Stimulated activated CD8-positive, alpha-beta memory T cell treated with anti-CD3 and anti-CD28 coated beads, Interleukin-12 subunit alpha, Interleukin-12 subunit beta, amount 100 ng/mL, for 4 hours (primary cell): ENCODE measurements around the gene LMF1.

Experiments used
- DNase-seq: peaks from one replicate; pipeline ENCODE4 v3.0.0-alpha.2; 2020; ENCODE audit warnings: low read depth

The LMF1 gene

DNA sequence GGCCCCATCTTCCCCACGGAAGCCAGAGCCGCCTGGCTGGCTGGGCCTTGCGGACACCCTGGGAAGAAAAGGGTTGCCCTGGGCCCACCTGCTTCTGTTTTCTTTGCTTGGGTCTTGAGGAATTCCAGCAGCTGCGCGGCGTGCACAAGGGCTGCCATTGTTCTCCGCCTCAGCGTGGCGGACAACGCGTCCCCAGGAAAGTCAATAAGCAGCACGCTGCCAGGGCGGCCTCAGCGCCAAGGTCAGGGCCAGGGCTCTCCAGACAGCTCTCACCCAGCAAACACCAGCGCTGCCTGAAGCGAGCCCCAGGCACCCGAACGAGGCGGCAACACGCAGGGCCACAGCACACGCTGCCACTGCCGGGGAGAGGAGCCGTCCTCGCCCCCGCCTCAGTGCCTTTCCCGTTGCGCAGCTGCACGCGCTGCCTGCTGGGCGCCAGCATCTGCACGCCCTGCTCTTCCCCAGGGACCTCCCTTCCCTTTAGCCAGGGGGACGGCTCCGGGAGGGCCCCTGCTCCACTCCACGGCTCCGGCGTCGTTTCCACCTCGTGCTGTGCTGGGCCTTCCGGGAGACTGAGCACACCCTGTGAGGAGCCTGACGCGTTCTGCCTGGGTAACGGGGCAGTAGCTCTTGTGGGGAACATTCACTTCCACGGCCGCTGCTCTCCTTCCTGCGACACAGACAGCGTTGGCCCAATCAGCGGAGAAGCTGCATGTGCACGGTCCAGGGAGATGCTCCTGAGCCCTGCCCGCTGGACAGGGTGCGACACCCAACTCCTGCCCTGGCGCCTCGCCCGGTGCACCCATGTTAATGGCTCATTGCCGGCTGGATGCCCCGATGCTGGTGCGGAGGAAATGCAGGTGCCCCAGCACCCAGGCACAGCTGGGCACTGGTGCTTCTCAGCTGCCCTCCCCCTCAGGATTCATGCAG lies 57.8 kb downstream of the LMF1 start:
- no peak for DNase-seq

DNA sequence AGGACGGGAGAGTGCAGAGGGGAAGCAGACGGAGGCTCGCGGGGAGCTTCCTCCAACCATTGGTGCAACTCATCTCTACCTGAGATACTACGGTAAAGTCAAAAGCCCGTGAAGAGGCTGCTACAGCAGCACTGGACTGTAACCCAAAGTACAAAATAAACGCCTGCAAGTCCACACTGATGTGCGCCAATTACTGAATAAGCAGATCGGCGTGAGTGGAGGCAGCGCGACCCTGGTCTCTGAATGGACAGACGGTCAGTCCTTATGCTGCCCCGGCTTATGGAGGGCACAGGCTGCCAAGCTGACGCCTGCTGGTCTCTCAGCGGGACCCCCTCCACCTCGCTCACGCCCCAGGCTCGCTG lies 58.5 kb downstream of the LMF1 start:
- DNase-seq, result no peak

DNA sequence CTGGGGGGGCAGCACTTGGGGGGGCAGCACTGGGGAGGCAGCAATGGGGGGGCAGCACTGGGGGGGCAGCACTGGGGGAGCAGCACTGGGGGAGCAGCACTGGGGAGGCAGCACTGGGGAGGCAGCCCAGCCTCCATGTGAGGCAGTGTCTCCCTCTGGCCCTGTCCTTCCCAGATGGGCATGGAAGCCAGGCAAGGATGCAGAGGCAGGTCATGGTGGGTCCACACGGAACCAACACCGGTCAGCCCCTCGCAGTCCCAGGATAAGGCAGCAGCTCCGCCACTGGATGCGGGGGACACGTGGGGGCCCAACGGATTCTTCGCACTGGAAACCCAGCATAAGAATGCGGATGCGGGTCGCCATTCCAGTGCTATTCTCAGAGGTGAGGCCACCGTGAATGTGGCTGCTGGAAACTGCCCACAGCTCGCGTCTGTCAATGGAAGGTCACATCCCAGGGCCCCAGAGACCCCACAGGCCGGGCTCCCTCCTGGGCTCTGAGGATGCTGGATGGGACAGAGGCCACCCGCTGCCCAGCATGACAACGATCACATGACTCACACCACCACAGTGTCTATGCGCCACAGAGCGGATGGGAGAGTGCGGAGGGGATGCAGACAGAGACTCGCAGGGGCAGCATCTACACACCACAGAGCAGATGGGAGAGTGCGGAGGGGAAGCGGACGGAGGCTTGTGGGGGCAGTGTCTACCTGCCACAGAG lies 59.0 kb downstream of the LMF1 start:
- DNase-seq, result no peak

DNA sequence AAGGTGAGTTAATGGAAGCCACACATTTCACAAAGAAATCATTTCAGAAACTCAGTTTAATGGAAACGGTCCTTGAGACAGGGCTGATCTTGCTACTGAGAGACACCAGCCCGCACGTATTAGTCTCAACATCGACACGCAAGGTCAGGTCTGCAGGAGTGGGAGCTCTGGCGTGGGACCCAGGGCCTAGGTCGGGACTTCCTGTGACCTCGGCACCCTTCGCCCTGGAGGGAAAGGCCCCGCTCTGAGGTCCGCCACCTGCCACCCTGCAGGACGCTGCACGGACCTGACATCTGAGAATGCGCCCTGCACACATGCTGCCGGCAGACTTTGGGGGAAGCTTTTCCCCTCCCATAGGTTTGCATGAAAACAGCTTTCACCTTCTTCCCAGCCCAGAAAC lies 59.7 kb downstream of the LMF1 start:
- no peak for DNase-seq

DNA sequence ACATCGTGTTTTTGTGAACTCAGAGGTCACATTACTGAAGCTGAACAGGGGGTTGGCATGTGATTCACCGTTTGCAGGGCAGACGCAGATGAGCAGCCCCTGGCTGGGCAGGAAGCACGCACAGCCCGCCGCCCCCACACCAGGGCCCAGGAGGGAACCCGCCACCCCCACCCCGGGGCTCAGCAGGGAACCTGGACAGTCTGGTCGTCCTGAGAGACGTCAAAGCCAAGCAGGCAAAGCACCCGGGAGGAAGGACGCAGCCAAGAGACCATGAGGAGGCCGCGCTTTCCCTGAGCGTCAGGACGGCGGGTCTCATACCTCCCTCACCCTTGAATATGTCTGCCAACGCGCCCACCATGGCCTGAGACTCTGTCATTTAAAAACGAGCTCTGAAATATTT lies 60.6 kb downstream of the LMF1 start:
- no peak for DNase-seq

DNA sequence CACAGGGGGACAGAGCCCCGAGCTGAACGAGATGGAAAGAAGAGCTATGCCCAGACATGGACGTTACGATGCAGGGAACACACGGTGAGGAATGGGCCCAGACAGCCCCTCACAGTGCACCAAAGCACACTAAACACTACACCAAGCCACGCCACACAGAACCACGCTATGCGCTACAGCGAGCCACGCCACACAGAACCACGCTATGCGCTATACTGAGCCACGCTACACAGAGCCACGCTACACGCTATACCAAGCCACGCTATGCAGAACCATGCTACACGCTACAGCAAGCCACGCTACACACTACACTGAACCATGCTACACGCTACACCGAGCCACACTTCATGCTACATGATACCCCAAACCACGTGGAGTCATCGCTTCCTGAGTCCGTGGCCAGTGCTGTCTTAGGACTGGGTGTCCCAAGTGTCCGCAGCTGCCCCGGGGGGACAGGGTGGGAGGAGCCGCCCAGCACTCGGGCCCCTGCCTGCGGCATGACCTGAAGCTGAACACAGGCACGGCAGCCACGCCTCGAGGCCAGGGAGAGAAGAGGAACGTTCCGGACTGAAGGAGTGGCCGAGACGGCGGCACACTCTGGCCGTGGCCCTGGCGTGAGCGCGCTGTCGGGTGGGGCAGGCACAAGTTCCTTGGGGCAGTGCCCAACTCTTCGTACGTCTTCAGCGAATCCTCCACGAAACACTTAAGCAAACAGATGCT lies 61.3 kb downstream of the LMF1 start:
- DNase-seq, result no peak

DNA sequence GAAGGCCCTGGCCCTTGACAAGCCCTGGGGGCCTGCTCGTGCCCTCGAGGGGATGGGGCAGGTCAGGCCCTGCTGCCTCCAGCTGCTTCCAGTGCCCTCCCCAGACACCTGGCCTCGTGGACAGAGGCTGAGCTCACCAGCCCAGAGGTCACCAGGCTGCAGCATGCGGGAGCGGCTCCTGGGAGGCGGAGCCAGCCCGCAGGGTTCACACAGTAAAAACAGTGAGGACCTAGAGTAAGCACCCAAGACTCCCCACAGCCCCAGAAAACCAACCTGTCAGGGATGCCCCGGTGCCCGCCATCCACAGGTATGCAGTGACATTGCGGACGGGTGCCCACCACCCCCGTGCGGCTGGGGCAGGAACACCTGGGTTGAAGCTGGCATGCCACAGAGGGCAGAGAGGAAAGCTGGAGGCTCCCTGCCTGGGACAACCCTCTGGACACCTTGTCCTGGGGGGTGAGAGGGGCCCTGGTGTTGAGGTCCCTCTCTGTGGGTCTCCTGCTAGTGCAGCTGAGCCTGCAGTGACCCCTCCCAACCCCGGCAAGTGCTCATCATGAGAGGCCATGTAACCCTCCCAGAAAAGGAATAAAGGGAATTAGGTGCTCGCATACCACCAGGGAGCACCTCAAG lies 62.1 kb downstream of the LMF1 start:
- no peak for DNase-seq

DNA sequence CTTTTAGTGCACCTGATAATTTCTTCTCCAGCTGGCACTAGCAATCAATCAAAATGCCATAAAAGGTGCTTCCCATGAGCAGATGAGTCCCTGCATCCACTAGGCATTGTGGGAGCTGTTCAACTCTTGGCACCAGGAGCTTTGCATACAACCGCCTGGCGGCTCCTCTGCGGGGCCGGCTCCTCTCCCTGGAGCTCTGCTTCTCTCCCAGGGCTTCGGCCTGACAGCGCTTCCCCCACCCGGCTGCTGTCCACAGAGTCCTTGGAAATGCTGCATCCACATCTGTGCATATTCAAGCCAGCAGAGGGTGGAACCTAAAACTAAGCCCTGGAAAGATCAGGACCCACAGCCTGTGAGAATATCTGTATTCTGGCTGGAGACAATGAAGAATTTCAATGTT lies 62.9 kb downstream of the LMF1 start:
- DNase-seq, result no peak

DNA sequence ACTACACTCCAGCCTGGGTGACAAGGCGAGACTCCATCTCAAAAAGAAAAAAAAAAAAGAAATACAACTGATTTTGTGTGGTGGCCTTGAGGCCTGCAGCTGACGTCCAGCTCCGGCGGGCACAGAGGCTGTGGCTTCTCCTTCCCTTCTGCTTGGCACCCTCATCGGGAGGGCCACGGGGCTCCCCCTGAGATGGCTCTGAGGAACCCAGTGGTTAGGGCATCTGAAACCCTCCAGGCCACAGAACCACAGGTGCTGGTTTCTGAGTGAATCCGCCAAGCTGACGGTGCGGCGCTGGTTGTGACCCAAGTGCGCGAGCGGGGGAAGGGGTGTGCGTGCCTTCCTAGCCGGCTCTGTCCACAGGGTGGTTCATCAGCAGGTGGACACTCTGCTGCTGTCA lies 63.4 kb downstream of the LMF1 start:
- DNase-seq, result no peak

DNA sequence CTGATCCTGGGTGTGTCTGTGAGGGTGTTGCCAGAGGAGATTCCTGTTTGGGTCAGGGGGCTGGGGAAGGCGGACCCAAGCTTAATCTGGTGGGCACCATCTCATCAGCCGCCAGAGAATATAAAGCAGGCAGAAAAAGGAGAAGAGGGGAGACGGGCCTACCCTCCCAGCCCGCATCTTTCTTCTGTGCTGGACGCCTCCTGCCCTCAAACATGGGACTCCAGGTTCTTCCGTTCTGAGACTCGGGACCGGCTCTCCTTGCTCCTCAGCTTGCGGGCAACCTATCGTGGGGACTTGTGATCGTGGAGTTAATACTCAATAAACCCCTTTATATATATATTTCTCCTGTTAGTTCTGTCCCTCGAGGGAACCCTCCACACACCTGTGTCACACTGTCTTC lies 64.5 kb downstream of the LMF1 start:
- DNase-seq, result no peak

DNA sequence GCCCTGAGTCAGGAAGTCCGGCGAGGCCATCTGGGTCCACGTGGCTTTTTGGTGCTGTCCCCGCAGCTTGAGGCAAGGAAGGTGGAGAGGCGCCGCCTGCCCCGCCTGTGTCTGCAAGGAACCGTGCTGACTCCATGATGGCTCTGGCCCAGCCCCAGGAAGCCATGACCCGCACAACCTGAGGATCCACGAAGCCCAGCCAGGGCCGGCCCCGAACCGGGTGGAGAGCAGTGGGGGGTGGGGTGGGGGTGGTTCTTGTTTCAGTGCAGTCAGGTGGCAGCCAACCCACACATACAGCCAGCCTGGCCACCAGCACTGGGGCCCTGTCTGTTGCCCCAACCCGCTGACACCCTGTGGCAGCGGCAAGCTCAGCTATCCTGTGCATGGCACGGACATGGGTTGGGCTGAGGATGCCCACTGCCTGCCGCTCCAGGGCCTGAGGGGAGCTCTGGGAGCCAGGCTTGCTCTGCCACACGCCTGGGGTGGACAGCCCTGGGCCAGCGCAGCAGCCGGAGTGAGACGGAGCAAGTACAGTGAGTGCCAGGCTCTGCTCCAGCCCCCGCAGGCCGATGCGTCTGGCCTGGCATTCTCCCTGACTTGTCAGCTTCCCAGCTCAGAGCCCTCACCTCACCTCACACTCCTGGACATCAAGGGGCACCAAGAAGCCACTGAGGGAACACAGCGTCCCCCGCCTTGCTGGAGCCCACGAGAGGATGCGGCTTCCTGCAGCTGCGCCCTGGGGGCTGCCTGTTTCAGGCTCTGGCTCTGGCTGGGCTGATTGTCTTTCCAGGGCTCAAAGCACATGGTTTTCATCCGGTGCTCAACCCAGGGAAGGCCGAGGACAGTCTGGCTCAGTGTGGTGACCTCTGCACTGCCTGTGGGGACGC lies 68.8 kb downstream of the LMF1 start:
- DNase-seq, result no peak

DNA sequence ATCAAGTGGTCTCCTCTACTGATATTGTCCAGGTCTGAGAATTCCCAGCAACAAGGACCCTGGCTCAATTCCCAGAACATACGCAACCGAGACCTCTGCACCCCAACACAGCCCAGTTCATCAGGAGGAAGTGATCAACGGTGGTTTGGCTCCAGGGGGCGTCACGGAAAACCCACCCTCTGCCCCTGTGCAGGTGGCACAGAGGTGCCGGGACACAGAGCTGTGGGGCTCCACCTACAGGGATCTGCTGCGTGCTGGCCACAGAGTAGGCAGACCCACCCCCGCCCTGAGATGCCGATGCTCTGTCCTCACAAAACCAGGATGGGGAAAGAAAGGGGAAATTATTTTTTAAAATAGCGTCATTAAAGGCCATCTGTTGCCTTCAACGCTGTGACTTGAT lies 69.6 kb downstream of the LMF1 start:
- no peak for DNase-seq

DNA sequence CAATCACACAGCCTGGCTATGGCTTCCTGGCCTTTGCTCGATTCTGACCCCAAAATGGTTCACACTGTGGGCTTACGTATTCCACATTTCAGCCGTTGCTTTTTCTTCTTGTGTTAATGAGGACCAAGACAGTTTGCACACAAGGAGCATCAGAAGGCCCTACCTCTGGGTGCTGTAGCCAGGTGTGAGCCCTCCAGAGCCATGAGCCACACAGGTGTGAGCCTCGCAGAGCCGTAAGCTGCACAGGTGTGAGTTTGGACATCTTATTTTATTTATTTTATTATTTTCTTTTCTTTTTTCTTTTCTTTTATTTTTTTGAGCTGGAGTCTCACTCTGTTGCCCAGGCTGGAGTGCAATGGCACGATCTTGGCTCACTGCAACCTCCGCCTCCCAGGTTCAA lies 70.6 kb downstream of the LMF1 start:
- DNase-seq, result no peak

DNA sequence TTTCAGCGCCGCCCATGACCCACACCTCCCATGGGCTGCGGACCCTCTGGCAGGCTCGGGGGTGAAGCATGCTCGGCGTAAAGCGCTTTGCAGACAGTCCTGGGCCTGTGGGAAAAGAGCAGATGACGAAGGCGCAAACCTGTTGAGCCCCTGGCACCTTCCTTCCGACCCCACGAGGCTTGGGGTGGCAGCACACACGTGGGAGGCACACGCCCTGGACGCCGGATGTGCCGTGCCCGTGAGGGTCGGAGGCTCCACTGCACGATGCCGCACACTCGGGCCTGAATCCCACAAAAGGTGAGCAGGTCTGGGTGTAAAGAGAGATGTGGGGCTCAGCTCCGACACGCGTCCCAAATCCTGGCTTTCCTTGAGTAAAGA lies 71.1 kb downstream of the LMF1 start:
- DNase-seq, result no peak

DNA sequence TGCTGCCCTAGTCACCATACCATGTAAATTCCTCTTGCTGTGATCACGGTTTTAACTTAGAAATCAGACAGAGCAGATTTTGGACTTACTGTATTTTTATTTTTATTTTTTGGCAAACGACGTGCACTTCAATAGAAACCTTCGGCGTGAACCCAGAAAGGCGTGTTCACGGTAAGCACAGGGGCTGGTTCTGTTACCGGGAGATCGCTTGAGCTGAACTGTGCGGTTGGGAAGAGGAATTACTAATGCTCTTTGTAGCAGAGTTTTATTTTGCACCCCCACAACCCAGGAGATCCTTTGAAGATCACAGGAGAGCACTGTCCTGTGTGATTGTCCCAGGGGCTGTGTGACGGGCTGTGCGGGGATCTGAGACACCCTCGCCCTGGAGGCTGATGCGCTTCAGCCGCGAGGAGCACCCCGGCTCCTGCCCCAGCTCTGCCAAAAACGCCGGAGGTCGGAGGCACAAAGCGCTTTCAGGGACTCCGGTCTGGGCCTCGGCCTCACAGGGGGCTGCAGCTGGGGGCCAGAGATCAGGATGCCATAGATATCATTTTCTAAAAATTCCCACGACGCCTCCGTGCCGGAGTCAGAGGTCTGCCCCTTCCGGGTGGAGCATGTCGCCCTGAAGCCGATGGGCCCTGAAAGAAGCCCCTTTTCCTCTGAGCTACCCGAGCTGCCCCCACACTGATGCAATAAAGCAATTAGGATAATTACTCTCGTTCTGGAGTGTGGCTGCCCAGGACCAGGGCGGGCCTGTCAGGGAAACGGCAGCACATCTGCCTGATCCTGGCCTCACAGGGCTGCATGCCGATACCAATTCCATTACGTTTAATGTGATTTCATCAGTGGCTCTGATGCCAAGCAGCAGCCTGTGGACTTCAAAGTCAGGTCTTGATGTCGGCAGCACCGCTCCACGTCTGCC lies 71.8 kb downstream of the LMF1 start:
- no peak for DNase-seq

DNA sequence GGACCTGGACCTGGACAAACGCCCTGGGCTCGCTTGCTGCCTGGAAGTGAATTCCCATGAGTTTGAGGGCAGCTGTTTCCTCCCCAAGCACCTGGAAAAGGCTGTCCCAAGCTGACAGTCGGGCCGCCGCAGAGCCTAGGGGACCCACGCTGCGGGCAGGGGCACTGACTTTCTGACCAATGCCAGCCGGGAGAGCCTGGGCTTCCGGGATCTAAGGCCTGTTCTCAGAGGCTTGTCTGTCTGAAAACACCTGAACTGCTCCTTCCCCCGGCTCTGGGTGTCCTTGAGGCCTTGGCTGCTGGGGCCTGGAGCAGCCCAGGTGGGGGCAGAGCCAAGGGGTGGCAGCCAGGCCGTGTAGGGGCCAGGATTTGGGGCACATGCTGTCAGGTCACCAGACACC lies 72.6 kb downstream of the LMF1 start:
- DNase-seq, result no peak

DNA sequence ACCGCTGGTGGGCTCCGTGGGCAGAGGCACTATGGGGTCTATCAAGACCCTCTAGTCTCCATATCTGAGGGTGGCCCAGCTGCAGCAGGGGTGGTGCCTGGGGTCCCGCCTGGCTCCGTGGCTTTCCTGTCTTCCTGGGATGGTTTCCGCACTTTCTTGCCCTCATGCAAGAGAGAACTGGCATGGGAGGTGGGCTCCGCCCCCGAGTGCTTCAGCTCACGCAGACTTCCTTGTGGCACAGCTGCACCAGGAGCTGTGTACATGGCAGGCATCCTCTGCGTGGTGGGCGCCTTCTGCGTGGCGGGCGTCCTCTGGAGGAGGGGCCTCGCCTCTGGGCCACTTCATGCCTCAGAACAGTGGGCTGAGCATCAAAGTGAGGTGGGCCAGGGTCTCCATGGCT lies 73.1 kb downstream of the LMF1 start:
- no peak for DNase-seq

DNA sequence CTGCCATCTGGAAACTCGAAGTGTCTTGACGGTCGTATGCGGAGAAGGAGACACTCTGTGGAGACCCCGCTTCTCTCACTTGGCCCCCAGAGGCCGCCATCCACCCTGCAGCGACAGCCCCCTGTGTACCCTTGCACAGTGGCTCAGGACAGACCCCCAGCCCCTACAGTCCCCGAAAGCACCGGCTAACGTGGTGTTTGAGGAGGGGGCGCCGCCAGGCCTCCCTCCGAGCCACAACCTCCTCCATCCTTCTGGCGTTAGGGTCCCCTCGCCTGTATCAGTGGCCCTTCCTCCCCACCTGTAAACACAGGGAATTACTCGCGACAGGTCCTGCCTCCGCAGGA lies 73.6 kb downstream of the LMF1 start:
- DNase-seq, result no peak

DNA sequence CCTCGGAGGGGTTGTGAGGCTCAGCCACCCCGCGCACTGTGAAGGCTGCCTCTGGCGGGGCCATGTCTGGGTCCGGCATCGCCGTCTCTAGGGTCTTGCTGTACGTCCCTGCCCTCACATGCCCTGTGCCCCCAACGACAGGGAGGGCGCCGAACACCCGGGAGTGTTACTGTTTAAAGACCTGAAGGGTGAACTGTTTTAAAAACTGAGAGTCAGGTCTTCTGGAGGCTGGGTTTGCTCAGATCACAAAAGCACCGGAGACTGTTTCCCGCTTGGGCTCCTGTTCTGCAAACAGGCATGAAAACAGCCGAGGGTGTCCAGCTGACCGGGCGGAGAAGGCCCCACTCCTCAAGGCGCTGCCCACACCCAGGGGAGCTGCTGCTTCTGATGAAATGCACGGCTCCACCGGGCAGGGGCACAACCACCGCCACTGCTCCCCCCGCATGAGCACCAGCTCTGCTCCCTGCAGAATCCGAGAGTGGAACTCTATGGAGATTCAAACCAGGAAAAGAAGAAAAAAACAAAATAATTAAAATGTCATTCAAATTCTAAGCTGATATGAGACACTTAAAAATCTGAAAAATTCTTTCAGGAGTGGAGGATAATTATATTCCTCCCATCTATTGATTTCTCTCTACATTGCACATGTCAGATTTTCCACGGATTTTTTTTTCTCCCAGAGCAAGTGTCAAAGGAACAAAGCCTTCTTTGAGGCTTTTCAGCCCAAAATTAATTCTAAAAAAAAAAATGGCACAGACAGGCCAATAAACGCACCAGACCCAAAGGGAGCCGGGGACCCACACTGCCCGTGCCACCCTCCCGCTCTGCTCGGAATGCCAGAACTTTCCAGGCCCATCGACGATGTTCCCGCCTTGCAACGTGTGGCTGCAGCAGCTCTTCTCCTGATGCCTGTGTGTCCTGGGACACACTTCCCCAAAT lies 74.3 kb downstream of the LMF1 start:
- DNase-seq, result no peak
